Measurements from ENCODE around the gene KANSL1.
"Not testable (repeated sequence)": the region's sequence is repeated elsewhere in the genome, so short reads cannot be mapped to it uniquely, and the experiment has no call there.

Gene KANSL1

DNA sequence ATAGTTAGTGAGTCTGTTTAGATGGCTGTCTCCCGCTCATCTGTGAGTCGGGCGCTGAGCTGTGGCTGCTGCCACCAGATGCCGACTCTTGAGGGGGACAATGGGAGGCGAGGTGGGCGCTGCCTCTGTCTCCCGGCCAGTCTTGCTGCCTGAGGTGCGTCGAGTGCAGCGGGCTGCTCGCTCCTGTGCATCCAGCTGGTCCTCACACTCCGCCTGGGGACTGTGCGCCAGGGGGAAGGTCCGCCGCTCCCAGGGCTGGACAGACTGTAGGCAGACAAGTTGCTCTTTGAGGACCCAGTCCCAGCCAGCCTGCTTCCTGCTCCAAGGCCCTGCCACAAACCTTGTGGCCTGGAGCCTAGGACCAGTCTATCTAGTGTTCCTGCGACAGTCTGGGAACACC, 161.8 kb downstream of the KANSL1 start:
- DNase-seq, result no peak

DNA sequence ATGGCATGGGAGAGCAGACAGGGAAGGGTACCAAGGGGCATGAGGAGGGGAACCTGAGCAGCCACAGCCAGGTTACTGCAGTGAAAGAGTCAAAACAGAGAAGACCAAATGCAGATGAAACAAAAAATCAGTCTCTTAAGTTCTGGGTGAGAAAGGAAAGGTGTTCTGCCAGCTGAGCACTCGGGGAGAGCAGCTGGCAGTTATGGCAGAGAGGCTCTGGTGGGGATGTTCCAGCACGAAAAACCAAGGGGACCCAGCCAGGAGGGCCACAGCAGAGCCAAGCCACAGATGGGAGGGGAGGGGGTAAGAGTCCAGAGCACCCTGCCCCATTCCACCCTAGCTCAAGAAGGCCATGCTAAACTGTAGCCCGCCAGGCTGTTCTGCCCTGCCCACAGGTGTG, 162.5 kb downstream of the KANSL1 start:
- DNase-seq, result no peak

DNA sequence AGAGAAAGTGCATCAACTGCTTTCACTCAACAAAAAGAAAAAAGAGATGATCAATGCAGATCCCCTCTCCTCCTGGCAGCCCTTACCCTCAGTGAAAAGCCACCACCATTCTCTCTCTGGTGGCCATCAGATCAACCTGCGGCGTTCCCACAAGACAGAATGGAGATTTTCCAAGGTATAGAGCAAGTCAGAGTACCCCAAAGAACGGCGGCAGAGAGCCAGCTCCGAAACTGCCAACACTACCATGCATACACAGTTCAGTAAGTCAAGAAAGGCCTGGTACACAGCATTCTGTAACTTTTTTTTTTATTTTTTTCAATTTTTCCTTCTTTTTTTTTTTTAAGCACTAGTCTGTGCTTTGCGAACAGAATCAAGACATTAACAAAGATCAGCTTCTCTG, 163.6 kb downstream of the KANSL1 start:
- DNase-seq, result no peak

DNA sequence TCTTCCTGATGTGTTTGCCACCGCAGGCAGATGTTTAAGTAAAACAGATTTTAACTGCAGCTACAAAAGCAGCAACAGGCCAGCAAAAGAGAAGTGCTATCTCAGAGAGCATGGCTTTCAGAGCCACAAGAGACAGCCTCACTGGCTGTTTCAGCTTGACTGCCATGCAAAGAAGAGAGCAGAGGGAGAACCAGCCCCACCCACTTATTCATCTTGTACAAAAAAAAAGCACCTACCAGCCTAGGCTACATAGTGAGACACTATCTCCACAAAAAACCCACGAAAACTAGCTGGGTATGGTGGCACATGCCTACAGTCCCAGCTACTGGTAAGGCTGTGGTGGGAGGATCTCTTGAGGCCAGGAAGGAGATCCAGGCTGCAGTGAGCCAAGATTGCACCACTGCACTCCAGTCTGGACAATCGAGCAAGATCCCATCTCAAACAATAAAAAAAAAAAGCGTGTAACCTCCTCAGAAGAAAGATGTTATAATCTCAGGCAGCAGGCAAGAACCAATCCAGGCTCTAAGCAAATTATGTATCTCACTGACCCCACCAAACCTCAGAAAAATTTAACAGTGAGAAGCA, 164.2 kb downstream of the KANSL1 start:
- no peak for DNase-seq

DNA sequence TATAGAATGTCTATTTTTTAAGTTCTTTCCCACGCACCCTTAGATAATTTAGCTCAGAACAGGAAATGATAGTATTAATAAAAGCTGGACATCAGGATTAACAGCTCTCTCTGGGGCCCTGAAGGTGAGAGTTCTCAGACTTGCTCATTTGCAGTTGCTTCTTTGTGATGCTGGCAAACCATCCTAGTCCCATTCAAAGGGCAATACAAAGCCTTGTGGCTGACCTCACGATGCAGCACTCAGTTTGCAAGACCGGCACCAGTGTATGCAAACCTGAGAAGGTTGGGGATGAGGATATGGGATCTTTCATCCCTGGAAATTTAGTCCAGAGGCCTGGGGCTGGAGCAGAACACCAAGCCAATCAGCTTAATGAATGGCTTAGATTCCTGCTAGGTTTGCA, 164.9 kb downstream of the KANSL1 start:
- DNase-seq, result no peak

DNA sequence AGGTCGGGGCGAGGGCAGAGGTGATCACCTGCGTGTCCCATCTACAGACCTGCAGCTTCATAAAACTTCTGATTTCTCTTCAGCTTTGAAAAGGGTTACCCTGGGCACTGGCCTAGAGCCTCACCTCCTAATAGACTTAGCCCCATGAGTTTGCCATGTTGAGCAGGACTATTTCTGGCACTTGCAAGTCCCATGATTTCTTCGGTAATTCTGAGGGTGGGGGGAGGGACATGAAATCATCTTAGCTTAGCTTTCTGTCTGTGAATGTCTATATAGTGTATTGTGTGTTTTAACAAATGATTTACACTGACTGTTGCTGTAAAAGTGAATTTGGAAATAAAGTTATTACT, 165.3 kb downstream of the KANSL1 start:
- DNase-seq, result no peak

DNA sequence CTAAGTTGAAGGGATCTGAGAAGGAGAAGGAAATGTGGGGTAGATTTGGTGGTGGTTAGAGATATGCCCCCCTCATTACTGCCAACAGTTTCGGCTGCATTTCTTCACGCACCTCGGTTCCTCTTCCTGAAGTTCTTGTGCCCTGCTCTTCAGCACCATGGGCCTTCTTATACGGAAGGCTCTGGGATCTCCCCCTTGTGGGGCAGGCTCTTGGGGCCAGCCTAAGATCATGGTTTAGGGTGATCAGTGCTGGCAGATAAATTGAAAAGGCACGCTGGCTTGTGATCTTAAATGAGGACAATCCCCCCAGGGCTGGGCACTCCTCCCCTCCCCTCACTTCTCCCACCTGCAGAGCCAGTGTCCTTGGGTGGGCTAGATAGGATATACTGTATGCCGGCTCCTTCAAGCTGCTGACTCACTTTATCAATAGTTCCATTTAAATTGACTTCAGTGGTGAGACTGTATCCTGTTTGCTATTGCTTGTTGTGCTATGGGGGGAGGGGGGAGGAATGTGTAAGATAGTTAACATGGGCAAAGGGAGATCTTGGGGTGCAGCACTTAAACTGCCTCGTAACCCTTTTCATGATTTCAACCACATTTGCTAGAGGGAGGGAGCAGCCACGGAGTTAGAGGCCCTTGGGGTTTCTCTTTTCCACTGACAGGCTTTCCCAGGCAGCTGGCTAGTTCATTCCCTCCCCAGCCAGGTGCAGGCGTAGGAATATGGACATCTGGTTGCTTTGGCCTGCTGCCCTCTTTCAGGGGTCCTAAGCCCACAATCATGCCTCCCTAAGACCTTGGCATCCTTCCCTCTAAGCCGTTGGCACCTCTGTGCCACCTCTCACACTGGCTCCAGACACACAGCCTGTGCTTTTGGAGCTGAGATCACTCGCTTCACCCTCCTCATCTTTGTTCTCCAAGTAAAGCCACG, 165.9 kb downstream of the KANSL1 start:
- DNase-seq, result no peak

DNA sequence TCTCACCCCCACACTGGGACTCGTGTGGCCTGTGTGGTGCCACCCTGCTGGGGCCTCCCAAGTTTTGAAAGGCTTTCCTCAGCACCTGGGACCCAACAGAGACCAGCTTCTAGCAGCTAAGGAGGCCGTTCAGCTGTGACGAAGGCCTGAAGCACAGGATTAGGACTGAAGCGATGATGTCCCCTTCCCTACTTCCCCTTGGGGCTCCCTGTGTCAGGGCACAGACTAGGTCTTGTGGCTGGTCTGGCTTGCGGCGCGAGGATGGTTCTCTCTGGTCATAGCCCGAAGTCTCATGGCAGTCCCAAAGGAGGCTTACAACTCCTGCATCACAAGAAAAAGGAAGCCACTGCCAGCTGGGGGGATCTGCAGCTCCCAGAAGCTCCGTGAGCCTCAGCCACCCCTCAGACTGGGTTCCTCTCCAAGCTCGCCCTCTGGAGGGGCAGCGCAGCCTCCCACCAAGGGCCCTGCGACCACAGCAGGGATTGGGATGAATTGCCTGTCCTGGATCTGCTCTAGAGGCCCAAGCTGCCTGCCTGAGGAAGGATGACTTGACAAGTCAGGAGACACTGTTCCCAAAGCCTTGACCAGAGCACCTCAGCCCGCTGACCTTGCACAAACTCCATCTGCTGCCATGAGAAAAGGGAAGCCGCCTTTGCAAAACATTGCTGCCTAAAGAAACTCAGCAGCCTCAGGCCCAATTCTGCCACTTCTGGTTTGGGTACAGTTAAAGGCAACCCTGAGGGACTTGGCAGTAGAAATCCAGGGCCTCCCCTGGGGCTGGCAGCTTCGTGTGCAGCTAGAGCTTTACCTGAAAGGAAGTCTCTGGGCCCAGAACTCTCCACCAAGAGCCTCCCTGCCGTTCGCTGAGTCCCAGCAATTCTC, 166.8 kb downstream of the KANSL1 start:
- no peak for DNase-seq

DNA sequence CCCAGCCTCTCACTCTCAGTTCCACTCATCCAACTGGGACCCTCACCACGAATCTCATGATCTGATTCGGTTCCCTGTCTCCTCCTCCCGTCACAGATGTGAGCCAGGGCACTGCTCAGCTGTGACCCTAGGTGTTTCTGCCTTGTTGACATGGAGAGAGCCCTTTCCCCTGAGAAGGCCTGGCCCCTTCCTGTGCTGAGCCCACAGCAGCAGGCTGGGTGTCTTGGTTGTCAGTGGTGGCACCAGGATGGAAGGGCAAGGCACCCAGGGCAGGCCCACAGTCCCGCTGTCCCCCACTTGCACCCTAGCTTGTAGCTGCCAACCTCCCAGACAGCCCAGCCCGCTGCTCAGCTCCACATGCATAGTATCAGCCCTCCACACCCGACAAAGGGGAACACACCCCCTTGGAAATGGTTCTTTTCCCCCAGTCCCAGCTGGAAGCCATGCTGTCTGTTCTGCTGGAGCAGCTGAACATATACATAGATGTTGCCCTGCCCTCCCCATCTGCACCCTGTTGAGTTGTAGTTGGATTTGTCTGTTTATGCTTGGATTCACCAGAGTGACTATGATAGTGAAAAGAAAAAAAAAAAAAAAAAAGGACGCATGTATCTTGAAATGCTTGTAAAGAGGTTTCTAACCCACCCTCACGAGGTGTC, 167.6 kb downstream of the KANSL1 start:
- no peak for DNase-seq

DNA sequence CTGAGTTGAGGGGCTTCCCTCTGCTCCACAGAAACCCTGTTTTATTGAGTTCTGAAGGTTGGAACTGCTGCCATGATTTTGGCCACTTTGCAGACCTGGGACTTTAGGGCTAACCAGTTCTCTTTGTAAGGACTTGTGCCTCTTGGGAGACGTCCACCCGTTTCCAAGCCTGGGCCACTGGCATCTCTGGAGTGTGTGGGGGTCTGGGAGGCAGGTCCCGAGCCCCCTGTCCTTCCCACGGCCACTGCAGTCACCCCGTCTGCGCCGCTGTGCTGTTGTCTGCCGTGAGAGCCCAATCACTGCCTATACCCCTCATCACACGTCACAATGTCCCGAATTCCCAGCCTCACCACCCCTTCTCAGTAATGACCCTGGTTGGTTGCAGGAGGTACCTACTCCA, 168.2 kb downstream of the KANSL1 start:
- DNase-seq, result no peak

DNA sequence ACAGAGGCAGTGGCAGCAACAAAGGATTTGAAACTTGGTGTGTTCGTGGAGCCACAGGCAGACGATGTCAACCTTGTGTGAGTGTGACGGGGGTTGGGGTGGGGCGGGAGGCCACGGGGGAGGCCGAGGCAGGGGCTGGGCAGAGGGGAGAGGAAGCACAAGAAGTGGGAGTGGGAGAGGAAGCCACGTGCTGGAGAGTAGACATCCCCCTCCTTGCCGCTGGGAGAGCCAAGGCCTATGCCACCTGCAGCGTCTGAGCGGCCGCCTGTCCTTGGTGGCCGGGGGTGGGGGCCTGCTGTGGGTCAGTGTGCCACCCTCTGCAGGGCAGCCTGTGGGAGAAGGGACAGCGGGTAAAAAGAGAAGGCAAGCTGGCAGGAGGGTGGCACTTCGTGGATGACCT, 168.6 kb downstream of the KANSL1 start:
- DNase-seq, result no peak

DNA sequence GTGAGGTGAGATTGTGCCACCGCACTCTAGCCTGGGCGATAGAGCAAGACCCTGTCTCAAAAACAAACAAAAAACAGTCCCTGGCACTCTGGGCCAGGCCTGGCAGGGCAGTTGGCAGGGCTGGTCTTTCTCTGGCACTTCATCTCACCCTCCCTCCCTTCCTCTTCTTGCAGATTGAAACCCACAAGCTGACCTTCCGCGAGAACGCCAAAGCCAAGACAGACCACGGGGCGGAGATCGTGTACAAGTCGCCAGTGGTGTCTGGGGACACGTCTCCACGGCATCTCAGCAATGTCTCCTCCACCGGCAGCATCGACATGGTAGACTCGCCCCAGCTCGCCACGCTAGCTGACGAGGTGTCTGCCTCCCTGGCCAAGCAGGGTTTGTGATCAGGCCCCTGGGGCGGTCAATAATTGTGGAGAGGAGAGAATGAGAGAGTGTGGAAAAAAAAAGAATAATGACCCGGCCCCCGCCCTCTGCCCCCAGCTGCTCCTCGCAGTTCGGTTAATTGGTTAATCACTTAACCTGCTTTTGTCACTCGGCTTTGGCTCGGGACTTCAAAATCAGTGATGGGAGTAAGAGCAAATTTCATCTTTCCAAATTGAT, 169.3 kb downstream of the KANSL1 start:
- DNase-seq, result no peak

DNA sequence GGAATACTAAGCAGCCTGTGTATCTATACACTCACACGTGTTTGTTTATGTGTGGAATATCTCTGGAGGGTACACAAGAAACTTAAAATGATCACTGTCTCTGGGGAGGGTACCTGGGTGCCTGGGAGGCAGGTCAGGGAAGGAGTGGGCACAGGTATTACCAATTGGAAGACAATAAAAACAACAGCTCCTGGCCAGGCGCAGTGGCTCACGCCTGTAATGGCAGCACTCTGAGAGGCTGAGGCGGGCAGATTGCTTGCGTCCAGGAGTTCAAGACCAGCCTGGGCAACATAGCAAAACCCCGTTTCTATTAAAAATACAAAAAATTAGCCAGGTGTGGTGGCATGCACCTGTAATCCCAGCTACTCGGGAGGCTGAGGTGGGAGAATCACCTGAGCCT, 169.9 kb downstream of the KANSL1 start:
- DNase-seq, result not testable (repeated sequence)

DNA sequence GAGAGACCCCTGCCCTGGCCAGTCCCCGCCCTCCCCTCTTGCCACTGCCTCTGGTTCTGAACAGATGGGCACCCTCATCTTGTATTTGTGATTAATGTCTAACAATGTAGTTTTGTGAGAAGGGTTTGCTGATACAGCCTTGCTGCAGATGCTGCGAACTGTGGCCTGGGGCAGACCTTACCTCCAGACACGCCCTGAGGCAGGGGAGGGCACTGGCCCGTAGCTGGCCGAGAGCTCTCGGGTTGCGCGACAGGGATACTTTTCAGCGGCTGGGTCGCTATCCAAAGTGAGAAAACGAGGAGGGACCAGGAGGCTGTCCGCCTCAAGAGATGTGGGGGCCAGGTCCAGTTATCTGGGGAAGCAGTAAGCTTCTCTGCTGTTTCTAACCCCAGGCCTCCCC, 172.2 kb downstream of the KANSL1 start:
- DNase-seq, result no peak

DNA sequence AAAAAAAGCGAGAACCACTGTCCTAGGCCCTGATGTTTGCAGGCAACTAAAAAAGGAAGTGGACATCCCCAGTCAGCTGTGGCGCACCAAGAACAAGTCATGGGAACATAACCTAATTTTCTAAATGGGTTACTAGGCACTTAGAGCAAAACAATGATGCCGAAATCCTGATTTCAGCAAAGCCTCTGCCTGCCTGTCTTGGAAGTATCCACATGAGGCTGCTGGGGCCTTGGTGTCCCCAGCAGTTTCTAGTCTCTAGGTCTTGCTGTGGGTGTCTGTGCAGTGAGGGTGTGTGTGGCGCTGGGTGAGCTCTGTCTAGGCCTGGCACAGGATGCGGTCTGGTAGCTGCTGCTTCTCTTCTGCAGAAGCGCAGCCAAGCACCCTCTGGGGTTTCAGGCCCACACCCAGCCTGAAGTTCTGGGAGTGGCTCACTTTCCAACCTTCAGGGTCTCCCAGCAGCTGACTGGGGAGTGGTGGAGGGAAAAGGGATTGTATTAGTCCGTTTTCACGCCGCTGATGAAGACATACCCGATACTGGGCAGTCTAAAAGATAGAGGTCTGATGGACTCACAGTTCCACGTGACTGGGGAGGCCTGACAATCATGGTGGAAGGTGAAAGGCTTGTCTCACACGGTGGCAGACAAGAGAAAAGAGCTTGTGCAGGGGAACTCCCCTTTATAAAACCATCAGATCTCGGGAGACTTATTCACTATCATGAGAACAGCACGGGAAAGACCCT, 173.0 kb downstream of the KANSL1 start:
- no peak for DNase-seq

DNA sequence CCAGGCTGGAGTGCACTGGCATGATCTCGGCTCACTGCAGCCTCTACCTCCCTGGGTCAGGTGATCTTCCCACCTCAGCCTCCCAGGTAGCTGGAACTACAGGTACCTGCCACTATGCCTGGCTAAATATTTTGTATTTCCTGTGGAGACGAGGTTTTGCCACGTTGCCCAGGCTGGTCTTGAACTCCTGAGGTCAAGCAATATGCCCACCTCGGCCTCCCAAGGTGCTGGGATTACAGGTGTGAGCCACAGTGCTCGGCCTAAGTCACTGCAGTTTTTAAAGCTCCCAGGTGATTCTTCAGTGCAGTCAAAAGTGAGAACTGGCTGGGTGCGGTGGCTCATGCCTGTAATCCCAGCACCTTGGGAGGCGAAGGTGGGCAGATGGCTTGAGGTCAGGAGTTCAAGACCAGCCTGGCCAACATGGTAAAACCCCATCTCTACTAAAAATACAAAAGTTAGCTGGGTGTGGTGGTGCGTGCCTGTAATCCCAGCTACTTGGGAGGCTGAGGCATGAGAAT, 173.8 kb downstream of the KANSL1 start:
- not testable (repeated sequence) for DNase-seq

DNA sequence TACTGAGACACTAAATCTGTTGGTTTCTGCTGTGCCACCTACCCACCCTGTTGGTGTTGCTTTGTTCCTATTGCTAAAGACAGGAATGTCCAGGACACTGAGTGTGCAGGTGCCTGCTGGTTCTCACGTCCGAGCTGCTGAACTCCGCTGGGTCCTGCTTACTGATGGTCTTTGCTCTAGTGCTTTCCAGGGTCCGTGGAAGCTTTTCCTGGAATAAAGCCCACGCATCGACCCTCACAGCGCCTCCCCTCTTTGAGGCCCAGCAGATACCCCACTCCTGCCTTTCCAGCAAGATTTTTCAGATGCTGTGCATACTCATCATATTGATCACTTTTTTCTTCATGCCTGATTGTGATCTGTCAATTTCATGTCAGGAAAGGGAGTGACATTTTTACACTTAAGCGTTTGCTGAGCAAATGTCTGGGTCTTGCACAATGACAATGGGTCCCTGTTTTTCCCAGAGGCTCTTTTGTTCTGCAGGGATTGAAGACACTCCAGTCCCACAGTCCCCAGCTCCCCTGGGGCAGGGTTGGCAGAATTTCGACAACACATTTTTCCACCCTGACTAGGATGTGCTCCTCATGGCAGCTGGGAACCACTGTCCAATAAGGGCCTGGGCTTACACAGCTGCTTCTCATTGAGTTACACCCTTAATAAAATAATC, 179.6 kb downstream of the KANSL1 start:
- no peak for DNase-seq

DNA sequence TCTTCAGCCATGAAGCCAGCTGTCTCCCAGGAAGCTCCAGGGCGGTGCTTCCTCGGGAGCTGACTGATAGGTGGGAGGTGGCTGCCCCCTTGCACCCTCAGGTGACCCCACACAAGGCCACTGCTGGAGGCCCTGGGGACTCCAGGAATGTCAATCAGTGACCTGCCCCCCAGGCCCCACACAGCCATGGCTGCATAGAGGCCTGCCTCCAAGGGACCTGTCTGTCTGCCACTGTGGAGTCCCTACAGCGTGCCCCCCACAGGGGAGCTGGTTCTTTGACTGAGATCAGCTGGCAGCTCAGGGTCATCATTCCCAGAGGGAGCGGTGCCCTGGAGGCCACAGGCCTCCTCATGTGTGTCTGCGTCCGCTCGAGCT, 180.1 kb downstream of the KANSL1 start:
- no peak for DNase-seq

DNA sequence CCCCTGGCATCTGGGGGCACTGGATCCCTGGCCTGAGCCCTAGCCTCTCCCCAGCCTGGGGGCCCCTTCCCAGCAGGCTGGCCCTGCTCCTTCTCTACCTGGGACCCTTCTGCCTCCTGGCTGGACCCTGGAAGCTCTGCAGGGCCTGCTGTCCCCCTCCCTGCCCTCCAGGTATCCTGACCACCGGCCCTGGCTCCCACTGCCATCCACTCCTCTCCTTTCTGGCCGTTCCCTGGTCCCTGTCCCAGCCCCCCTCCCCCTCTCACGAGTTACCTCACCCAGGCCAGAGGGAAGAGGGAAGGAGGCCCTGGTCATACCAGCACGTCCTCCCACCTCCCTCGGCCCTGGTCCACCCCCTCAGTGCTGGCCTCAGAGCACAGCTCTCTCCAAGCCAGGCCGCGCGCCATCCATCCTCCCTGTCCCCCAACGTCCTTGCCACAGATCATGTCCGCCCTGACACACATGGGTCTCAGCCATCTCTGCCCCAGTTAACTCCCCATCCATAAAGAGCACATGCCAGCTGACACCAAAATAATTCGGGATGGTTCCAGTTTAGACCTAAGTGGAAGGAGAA, 180.6 kb downstream of the KANSL1 start:
- DNase-seq, result no peak

DNA sequence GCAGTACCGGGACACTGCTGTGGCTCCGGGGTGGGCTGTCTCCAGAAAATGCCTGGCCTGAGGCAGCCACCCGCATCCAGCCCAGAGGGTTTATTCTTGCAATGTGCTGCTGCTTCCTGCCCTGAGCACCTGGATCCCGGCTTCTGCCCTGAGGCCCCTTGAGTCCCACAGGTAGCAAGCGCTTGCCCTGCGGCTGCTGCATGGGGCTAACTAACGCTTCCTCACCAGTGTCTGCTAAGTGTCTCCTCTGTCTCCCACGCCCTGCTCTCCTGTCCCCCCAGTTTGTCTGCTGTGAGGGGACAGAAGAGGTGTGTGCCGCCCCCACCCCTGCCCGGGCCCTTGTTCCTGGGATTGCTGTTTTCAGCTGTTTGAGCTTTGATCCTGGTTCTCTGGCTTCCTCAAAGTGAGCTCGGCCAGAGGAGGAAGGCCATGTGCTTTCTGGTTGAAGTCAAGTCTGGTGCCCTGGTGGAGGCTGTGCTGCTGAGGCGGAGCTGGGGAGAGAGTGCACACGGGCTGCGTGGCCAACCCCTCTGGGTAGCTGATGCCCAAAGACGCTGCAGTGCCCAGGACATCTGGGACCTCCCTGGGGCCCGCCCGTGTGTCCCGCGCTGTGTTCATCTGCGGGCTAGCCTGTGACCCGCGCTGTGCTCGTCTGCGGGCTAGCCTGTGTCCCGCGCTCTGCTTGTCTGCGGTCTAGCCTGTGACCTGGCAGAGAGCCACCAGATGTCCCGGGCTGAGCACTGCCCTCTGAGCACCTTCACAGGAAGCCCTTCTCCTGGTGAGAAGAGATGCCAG, 181.3 kb downstream of the KANSL1 start:
- no peak for DNase-seq

Measured in NCI-H2029 (cell line).